ENCODE measurements around the gene VSIG1.

Gene VSIG1

GRCh38 chrX:108044554-108045256, at the start of gene VSIG1:
TSS of gene VSIG1 (plus strand) at chrX:108045065. CDS start at chrX:108045131, 66 bp downstream.
- in situ Hi-C loops (cut with MboI; ENCODE audit: low sequenced_read_pairs) = no loop called here

DNA sequence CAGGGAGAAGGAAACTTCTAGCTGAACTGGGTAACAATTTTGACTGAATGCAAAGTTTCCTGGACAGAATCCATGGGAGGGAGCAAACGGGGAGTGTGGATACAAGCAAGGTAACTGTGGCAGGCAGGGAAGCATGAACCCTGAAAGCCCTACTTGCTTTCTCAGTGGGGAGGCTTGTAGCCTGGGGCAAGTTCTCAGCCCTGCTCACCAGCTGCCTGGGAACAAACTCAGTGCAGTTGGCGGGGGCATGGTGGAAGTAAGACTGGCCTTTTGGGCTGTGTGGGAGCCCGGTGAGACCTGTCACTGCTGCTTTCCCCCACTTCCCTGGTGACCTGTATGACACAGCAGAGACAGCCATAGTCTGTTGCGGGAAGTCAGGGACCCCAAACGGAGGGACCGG, 48.7 kb upstream of the VSIG1 start:
- in situ Hi-C loops (cut with MboI; ENCODE audit: low sequenced_read_pairs) = no loop called here

DNA sequence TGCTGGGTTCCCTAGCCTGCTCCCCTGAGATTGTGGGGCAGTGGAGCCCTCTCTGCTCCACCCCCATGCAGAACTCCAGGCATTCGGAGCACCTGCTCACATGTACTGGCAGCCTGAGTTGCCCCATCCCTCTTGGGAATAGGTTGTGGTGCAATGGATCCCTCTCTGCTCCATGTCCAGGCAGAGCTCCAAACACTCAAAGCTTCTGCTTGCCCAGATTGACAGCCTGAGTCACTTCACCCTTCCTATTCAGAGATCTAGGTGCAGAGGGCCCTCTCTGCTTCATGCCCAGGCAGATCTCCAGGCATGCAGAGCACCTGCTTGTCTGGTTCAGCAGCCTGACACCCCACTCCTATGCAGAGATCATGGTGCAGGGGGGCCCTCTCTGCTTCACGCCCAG, 44.1 kb upstream of the VSIG1 start:
- in situ Hi-C loops (cut with MboI; ENCODE audit: low sequenced_read_pairs) = no loop called here

DNA sequence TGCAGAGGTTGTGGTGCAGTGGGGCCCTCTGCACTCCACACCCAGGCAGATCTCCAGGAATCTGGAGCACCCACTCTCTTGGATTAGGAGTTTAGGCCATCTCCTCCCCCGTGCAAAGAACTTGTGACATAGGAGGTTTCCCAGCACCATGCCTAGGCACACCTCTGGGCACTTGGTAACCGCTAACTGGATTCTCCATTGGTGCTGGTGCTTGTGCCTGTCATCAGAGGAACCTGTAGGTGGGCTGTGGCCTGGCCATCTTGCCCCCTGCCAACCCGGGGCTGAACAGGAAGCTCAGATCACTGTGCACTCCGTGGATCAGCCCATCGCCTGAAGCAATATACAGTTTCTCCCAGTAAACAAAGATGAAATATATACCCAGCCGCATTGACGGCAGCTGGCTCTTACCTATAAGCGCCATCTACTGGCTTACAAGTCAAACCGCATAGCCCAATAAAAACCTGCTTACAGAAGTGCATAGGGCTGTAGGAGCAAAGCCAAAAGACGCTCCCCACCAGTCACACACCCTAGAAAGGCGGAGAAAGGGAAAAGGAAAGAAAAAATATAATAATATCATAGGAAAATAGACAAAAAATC, 43.5 kb upstream of the VSIG1 start:
- in situ Hi-C loops (cut with MboI; ENCODE audit: low sequenced_read_pairs) = no loop called here

- in situ Hi-C loops (cut with MboI; ENCODE audit: low sequenced_read_pairs) = no loop called here
Observed at GRCh38 chrX:108018656-108019381, 26.0 kb upstream of the VSIG1 start.

DNA sequence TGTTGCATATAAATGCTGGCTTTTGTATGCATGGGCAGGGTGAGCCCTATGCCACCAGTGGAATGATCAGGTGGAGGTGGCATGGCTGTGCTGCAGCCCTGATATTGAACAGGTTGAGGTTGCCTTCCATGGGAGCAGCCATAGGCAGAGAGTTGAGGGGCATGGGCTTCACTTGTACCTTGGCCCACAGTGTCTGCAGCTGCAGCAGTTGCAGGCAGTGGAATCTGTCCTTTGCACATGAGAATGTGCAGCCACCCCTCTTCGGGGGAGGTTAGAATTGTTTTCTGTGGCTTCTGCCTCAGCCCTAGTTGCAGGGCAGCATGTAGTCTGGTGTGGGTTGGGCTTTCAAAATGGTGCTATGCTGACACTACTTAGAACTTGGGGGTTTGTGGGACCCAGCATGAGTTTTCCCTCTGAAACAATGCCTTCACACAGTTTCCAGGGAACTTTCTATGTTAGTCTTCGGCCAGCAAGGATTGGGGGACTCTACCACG, 25.4 kb upstream of the VSIG1 start:
- in situ Hi-C loops (cut with MboI; ENCODE audit: low sequenced_read_pairs) = no loop called here

DNA sequence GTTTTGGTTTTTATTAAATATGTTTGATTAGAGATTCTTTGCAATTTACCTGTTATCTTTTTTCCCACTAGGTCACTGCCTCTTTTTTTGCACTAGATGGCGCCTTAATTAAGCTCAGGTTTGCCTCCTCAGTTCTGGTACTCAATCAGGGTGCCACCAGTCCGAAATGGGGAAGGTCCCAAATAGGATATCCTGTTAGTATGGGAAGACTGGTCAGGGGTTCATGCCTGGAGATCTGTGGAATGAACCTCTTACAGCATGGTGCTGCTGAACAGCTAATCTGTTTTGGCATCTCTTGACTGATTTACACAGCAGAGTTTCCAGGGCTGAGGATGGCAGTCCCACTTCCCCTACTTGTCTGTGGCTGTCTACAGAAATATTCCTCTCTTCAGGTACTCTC, 24.2 kb upstream of the VSIG1 start:
- in situ Hi-C loops (cut with MboI; ENCODE audit: low sequenced_read_pairs) = no loop called here

DNA sequence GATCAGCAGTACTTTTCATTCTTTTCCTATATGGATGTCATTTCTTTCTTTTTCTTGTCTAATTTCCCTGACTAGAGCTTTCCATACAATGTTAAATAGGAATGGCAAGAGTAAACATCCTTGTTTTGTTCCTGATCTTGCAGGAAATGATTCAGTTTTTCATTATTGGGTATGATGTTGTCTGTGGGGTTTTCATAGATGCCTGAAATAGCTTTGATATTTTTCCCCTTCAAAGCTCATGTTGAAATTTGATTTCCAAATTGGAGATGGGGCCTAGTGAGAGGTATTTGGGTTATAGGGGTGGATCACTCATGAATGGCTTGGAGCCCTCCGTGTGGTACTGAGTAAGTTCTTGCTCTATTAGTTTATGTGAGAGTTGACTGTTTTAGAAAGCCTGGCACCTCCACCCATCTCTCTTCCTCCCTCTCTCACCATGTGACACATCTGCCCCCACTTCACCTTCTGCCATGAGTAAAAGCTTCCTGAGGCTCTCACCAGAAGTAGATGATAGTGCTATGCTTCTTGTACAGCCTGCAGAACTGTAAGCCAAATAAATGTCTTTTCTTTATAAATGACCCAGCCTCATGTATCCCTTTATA, 22.3 kb upstream of the VSIG1 start:
- in situ Hi-C loops (cut with MboI; ENCODE audit: low sequenced_read_pairs) = no loop called here

GRCh38 chrX:108025376-108025775, 19.5 kb upstream of the VSIG1 start:
- in situ Hi-C loops (cut with MboI; ENCODE audit: low sequenced_read_pairs) = no loop called here

- in situ Hi-C loops (cut with MboI; ENCODE audit: low sequenced_read_pairs) = no loop called here
Observed at GRCh38 chrX:108025954-108026600, 18.8 kb upstream of the VSIG1 start.

DNA sequence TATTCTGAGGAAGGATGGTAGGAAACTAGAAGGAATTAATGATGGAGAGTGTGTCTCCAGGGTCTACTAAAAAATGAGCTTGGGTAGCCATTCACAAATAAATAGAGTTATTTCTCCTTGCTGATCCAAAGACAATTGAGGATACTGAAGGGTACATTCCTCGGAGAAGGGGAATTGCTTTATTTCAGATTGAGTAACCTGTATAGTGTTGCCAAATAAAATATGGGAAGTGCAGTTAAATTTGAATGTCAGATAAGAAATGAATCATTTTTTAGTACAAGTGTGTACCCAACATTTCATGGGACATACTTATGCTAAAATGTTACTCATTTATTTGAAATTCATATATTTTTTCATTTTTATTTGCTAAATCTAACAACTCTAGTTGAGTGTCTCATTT, 16.0 kb upstream of the VSIG1 start:
- in situ Hi-C loops (cut with MboI; ENCODE audit: low sequenced_read_pairs) = no loop called here

DNA sequence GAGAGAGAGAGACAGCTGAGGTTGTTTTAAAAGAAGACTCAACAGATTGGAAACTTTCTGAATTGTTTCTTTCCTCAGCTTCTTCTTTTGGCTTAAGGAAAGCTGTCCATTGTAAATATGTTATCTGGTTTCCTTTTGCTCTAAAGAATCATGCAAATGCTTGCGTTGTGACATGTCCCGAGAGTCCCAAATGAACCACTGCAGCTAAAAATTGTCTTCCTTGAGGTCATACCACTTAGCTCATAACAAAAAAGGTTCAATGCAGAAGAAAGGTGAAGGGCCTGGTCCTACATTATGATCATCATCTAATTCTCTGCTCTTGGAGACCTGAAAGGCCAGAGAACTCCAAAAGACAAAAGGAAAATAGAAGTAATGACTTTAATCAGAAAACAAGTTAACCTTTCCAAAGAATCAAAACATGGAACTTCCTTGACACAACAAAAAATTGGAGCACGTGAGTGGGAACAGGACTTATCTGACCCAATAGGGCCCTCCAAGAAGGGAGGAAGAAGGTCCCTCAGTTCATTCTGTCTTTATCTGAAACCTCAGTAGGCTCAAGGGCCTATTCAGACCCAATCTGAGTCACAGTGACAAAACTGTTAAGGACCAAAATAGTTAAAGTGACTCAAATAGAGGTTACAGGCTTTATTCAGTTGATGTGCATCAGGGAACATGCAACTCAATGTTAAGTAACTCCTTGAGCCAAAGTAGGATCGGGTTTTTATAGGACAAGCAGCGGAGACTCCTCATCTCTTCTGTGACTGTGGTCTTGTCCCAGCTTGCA, 14.7 kb upstream of the VSIG1 start:
- in situ Hi-C loops (cut with MboI; ENCODE audit: low sequenced_read_pairs) = no loop called here

DNA sequence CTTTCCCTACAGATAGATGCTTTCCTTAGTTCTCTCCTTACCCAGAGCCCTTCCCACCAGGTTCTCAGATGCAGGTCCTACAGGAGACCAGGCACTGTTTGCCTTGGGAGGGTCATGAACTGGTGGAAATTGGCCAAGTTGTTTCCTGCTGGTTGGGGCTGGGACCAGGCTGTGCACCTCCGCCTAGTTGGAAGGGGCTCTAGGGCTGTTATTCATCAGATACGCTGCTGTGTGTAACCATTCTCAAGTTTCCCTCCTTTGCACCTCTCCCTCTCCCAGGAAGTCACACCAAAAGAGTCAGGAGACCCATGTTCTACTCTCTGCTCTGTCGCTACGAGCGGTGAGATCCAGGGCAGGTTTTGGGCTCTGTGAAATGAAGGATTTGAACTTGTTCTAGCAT, 11.9 kb upstream of the VSIG1 start:
- in situ Hi-C loops (cut with MboI; ENCODE audit: low sequenced_read_pairs) = no loop called here

- in situ Hi-C loops (cut with MboI; ENCODE audit: low sequenced_read_pairs) = no loop called here
Observed at GRCh38 chrX:108033890-108034289, 11.0 kb upstream of the VSIG1 start.

GRCh38 chrX:108034725-108035124, 10.1 kb upstream of the VSIG1 start:
- in situ Hi-C loops (cut with MboI; ENCODE audit: low sequenced_read_pairs) = no loop called here

DNA sequence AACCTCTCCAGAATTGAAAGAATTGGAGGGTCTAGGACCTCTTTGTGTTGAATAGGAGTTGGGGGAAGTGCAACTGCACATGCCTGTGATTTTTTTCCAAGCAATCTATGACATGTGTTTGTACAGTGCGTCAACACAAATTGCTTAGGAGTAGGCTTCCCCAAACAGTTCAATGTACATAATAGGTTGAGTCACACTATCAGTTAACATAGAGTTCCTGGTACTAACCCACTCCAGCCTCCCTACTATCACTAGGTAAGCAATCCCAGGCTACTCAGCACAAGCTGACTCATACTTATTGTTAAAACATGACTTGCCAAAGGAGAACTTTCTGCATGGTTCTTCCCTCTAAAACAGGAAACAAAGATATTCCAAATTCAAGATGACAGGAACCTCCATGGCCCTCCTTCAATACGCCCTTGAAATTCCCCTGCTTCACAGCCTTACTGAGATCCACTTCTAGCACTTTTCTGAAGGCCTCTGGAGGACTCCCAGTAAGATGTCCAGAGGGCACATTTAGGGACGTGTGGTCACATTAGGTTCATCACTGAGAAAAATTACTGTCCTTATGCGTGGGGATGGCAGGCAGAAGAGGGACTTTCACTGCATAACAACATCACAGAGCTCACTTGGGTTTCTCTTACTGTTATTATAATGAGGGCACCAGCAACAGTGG, 8.4 kb upstream of the VSIG1 start:
- in situ Hi-C loops (cut with MboI; ENCODE audit: low sequenced_read_pairs) = no loop called here

DNA sequence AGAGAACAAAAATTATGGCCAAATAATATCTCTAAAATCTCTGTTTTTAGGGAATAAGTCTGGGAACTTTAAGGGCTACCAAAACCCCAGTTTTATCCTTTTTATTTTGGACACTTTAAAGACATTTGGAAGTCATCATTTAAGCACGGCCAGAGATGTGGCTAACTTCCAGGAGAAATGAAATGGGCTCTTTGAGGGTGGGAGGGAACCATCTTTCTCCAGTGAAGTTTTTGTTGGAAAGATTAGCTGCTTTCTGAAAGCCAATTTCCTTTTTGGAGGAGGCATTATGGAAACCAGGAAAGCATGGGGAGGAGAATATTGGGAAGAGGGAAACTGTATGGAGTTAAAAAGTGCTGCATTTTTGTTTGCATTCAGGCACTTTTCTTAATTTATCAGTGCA, 4.8 kb downstream of the VSIG1 start:
- in situ Hi-C loops (cut with MboI; ENCODE audit: low sequenced_read_pairs) = no loop called here

- in situ Hi-C loops (cut with MboI; ENCODE audit: low sequenced_read_pairs) = no loop called here
Observed at GRCh38 chrX:108053218-108053617, 8.4 kb downstream of the VSIG1 start.

DNA sequence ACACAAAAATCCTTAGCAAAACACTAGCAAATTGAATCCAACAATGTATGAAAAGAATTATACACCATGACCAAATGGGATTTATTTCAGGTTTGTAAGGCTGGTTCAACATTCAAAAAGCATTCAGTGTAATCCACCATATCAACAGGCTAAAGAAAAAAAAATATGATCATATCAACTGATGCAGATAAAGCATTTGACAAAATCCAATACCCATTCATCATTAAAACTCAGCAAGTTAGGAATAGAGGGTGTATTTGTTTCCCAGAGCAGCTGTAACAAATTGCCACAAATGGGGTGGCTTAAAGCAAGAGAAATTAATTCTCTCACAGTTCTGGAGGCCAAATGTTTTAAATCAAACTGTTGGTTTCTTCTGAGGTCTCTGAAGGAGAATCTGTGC, 10.7 kb downstream of the VSIG1 start:
- in situ Hi-C loops (cut with MboI; ENCODE audit: low sequenced_read_pairs) = no loop called here

DNA sequence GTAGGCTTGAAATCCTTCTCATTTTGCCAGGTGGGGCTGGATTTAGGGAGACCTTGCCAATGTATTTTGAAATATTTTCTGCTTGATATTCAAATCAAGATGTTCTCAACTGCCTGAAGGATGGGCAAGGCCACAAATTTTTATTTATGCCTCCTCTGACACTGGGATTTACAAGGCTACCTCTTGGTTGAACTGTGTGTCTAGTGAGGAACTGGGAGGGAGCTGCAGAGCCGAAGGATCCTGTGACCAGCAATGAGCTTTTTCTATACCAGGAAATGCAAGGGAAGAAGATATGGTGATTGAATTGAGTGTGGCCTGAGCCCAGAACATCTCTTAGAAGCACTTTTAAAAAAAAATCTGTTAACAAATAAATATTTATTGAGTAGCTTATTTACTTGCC, 14.9 kb downstream of the VSIG1 start:
- in situ Hi-C loops (cut with MboI; ENCODE audit: low sequenced_read_pairs) = no loop called here

All from HL-60/S4 treated with retinoic acid at 250 ng/mL for 4 days and 3 days (cell line).